ENCODE data around the gene GINS3.

GINS3 gene

DNA sequence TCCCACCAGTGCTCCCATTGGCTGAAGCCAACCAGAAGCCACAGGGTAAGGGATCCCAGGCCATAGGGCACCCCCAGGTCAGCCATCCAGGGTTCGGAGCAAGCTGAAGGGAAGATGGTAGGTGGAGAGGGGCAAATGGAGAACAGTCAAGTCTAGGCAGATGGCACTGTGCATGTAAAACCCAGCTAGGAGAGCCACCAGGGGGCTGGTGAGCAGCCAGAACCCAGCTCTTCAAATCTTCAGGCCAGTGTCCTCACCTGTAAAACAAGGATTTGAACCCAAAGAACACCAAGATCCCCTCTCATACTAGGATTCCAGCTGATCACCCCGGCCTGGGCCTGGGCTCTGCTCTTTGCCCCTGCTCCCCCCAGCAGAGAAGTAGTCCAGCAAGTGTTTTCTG is 43.5 kb downstream of the GINS3 start:
- TF ChIP-seq, protein P1, sequence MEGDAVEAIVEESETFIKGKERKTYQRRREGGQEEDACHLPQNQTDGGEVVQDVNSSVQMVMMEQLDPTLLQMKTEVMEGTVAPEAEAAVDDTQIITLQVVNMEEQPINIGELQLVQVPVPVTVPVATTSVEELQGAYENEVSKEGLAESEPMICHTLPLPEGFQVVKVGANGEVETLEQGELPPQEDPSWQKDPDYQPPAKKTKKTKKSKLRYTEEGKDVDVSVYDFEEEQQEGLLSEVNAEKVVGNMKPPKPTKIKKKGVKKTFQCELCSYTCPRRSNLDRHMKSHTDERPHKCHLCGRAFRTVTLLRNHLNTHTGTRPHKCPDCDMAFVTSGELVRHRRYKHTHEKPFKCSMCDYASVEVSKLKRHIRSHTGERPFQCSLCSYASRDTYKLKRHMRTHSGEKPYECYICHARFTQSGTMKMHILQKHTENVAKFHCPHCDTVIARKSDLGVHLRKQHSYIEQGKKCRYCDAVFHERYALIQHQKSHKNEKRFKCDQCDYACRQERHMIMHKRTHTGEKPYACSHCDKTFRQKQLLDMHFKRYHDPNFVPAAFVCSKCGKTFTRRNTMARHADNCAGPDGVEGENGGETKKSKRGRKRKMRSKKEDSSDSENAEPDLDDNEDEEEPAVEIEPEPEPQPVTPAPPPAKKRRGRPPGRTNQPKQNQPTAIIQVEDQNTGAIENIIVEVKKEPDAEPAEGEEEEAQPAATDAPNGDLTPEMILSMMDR (IDR thresholded peaks at IDR 0.05; ENCODE audit: low read depth, low read length), result peak; percentile 28
- TF ChIP-seq MYC (IDR thresholded peaks at IDR 0.05; ENCODE audit: low read depth, low read length), result no peak
- DNase-seq (ENCODE audit: low read depth), result no peak
- H3K4me3 ChIP-seq (ENCODE audit: low read depth, low read length), result no peak overlapping the region

DNA sequence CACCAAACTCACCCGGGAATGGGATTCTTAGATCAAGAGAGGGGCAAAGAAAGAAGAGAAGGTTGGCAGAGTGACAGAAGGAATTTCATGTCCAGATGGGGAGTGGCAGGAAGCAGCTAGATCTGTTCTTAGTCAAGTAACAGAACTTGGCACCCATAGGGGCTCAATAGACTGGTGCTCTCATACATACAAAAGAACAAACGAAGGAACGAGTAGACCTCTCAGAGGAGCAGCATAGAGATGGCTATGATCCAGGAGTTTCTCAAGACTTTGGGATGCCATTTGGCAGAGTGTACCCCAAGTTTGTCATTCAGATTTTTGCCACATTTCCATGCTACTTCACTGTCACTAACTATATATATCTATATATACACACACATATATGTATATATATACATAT is 47.9 kb downstream of the GINS3 start:
- TF ChIP-seq MYC (IDR thresholded peaks at IDR 0.05; ENCODE audit: low read depth, low read length) (no peak), POLR2A (IDR thresholded peaks at IDR 0.05; ENCODE audit: extremely low read depth, insufficient read length) (no peak)
- TF ChIP-seq, protein P2, sequence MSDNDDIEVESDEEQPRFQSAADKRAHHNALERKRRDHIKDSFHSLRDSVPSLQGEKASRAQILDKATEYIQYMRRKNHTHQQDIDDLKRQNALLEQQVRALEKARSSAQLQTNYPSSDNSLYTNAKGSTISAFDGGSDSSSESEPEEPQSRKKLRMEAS (IDR thresholded peaks at IDR 0.05; ENCODE audit: low read depth, low read length), result no peak
- TF ChIP-seq, protein P1 (IDR thresholded peaks at IDR 0.05; ENCODE audit: low read depth, low read length), result no peak
- no peak overlapping the region for H3K4me3 ChIP-seq (ENCODE audit: low read depth, low read length)
- no peak for DNase-seq (ENCODE audit: low read depth)

DNA sequence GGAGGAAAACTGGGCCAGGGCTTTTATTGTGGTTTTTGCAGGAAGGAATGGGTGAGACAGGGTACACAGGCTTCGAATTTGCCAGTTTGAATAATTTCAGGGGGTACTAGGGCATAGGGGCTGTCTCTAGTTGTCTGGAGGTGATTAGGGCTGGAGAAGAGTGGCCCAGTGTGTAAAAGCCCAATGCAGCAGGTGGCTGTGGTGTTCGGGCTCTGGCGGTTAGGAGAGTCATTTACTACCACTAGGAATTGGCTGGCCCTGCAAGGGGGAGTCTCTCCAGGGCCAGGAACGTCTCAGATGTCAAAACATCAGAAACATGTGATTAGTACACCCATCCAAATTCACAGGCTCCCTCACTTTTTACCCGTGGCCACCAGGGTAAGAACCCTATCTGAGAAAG is 50.3 kb downstream of the GINS3 start:
- no peak overlapping the region for H3K4me3 ChIP-seq (ENCODE audit: low read depth, low read length)
- no peak for TF ChIP-seq MYC (IDR thresholded peaks at IDR 0.05; ENCODE audit: low read depth, low read length)
- DNase-seq (ENCODE audit: low read depth), result no peak

DNA sequence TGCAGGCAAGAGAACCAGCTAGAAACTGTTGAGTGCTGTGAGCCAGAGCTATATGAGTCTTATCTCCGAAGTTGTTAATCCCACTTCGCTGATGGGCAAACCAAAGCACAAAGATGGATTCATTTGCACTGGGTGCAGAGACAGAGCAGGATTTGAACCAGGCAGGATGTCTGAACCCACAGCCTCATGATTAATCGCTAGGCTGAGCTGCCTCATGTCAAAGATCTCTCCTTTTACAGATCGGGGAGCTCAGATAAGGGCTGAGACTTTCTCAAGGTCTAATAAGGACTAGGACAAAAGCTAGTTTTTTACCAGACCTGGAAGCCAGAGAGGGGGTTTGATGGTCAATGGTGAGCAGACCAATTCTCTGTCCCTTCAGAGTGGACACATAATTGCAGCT is 51.5 kb downstream of the GINS3 start:
- TF ChIP-seq POLR2A (IDR thresholded peaks at IDR 0.05; ENCODE audit: extremely low read depth, insufficient read length), result no peak
- no peak for TF ChIP-seq MYC (IDR thresholded peaks at IDR 0.05; ENCODE audit: low read depth, low read length)
- TF ChIP-seq, protein P2 (IDR thresholded peaks at IDR 0.05; ENCODE audit: low read depth, low read length), result no peak
- TF ChIP-seq, protein P1 (IDR thresholded peaks at IDR 0.05; ENCODE audit: low read depth, low read length), result no peak
- H3K4me3 ChIP-seq (ENCODE audit: low read depth, low read length), result no peak overlapping the region
- DNase-seq (ENCODE audit: low read depth), result no peak

DNA sequence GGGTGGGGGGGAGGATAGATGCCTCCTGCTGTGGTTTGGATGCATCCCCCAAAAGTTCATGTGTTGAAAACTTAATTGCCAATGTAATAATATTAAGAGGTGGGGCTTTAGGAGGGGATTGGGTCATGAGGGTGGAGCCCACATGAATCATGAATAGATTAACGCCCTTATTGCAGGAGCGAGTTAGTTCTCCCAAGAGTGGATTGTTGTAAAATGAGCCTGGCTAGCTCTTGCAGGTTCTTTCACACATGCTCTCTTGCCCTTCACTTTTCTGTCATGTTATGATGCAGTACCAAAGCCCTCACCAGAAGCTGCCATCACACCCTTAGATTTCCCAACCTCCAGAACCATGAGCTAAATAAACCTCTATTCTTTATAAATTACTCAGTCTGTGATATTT is 52.0 kb downstream of the GINS3 start:
- TF ChIP-seq, protein P2 (IDR thresholded peaks at IDR 0.05; ENCODE audit: low read depth, low read length), result no peak
- TF ChIP-seq, protein P1 (IDR thresholded peaks at IDR 0.05; ENCODE audit: low read depth, low read length), result no peak
- no peak for TF ChIP-seq MYC (IDR thresholded peaks at IDR 0.05; ENCODE audit: low read depth, low read length)
- no peak for DNase-seq (ENCODE audit: low read depth)
- H3K4me3 ChIP-seq (ENCODE audit: low read depth, low read length), result no peak overlapping the region

DNA sequence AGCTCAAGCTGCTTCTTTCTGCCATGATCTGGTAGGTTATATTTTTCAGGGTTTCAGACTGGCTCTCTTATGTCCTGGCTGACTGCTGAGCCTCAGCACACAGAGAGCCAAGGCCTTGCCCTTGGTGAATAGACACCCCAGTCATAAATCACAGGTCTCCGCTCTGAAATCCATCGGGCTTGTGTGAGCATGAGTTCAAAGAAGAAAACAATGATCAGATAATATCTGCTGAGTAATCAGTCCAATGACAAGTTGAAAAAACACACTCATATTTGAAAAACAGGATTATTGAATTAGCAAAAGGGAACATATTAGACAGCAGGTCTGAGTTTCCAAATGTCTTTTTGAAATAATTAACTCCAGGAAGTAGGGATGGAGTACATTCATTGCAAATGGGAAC is 56.6 kb downstream of the GINS3 start:
- TF ChIP-seq, protein P2 (IDR thresholded peaks at IDR 0.05; ENCODE audit: low read depth, low read length), result no peak
- no peak for DNase-seq (ENCODE audit: low read depth)
- no peak overlapping the region for H3K4me3 ChIP-seq (ENCODE audit: low read depth, low read length)

DNA sequence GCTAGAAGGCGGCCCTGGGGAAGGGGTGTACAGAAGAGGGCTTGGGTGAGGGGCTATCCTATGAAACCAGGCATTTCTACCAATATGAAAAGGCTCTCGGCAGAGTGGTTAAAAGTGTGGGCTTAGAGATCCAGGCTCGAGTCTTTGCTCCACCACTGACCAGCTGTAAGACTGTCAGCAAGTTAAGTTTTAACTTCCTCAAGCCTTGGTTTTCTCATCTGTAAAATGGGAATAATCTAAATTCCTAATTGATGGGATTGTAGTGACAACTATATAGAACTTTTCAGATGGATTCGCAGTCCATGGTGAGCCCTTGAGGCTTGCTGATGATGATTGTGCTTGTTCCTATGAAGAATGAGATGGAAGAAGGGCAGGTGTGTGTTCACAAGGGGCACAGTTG is 57.0 kb downstream of the GINS3 start:
- TF ChIP-seq, protein P1 (IDR thresholded peaks at IDR 0.05; ENCODE audit: low read depth, low read length), result no peak
- no peak for TF ChIP-seq POLR2A (IDR thresholded peaks at IDR 0.05; ENCODE audit: extremely low read depth, insufficient read length)
- TF ChIP-seq, protein P2 (IDR thresholded peaks at IDR 0.05; ENCODE audit: low read depth, low read length), result no peak
- no peak for TF ChIP-seq MYC (IDR thresholded peaks at IDR 0.05; ENCODE audit: low read depth, low read length)
- no peak for DNase-seq (ENCODE audit: low read depth)
- no peak overlapping the region for H3K4me3 ChIP-seq (ENCODE audit: low read depth, low read length)
